ENCODE results near the gene CLDN11.

The CLDN11 gene

DNA sequence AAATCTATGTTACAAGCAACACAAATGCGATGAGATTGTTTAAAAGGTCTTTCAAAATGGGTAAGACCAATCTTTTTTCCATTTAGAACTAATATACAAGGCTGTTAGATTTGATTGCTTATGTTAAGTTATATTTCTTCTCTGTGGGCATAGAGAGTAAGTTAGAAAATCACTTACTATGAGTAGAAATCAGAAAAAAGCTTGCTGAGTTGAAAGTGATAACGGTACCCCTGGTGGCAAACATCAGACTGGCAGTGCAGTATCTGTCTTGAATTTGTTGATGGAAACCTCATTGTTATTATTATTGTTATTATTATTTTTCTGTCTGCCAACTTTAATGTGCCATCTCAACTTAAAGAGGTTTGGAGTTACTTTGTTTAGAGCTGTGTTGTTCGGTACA is 12.4 kb downstream of the CLDN11 start (continued):
- TF ChIP-seq, protein P1, sequence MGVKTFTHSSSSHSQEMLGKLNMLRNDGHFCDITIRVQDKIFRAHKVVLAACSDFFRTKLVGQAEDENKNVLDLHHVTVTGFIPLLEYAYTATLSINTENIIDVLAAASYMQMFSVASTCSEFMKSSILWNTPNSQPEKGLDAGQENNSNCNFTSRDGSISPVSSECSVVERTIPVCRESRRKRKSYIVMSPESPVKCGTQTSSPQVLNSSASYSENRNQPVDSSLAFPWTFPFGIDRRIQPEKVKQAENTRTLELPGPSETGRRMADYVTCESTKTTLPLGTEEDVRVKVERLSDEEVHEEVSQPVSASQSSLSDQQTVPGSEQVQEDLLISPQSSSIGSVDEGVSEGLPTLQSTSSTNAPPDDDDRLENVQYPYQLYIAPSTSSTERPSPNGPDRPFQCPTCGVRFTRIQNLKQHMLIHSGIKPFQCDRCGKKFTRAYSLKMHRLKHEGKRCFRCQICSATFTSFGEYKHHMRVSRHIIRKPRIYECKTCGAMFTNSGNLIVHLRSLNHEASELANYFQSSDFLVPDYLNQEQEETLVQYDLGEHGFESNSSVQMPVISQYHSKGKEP (tag by site-specific recombination; IDR thresholded peaks at IDR 0.05): no peak
- no peak for TF ChIP-seq ZNF184 (tag by site-specific recombination; IDR thresholded peaks at IDR 0.05)
- TF ChIP-seq ZNF600 (tag by site-specific recombination; IDR thresholded peaks at IDR 0.05): no peak
- no peak for TF ChIP-seq KLF17 (tag by site-specific recombination; IDR thresholded peaks at IDR 0.05)

GRCh38 chr3:170432416-170432815 is 13.7 kb downstream of the CLDN11 start:
- Histone ChIP-seq H3K4me1 (ENCODE audit: control insufficient read depth, insufficient read depth, low read length) (no peaks in the 10 kb centered on the region), H3K9me3 (ENCODE audit: control insufficient read depth, insufficient read depth, low read depth, low read length) (no peaks in the 10 kb centered on the region), H3K4me3 (ENCODE audit: low read depth, low read length) (no peak overlapping the region), H3K27ac (ENCODE audit: extremely low read depth, low read depth, low read length) (no peak overlapping the region), H3K36me3 (ENCODE audit: control insufficient read depth in 2 of 2, insufficient read depth in 1 of 2, low read length in 2 of 2) (no peaks in the 10 kb centered on the region)
- no peak for TF ChIP-seq ZNF114 (tag by site-specific recombination; IDR thresholded peaks at IDR 0.05)
- no peak for TF ChIP-seq ZNF596 (tag by site-specific recombination; IDR thresholded peaks at IDR 0.05)
- TF ChIP-seq SP2 (tag by site-specific recombination; IDR thresholded peaks at IDR 0.05): no peak
- no peak for TF ChIP-seq ZNF692 (tag by site-specific recombination; IDR thresholded peaks at IDR 0.05)
- TF ChIP-seq ZNF121 (tag by site-specific recombination; IDR thresholded peaks at IDR 0.05): no peak
- TF ChIP-seq, protein P2, sequence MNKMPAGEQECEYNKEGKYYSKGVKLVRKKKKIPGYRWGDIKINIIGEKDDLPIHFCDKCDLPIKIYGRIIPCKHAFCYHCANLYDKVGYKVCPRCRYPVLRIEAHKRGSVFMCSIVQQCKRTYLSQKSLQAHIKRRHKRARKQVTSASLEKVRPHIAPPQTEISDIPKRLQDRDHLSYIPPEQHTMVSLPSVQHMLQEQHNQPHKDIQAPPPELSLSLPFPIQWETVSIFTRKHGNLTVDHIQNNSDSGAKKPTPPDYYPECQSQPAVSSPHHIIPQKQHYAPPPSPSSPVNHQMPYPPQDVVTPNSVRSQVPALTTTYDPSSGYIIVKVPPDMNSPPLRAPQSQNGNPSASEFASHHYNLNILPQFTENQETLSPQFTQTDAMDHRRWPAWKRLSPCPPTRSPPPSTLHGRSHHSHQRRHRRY (tag by site-specific recombination; IDR thresholded peaks at IDR 0.05): no peak
- no peak for TF ChIP-seq ZNF544 (tag by site-specific recombination; IDR thresholded peaks at IDR 0.05)
- TF ChIP-seq SCRT1 (tag by site-specific recombination; IDR thresholded peaks at IDR 0.05; ENCODE audit: borderline replicate concordance): no peak
- no peak for TF ChIP-seq MYNN (tag by site-specific recombination; IDR thresholded peaks at IDR 0.05; ENCODE audit: borderline replicate concordance)
- no peak for TF ChIP-seq SP3 (tag by site-specific recombination; IDR thresholded peaks at IDR 0.05)
- TF ChIP-seq EGR2 (tag by site-specific recombination; IDR thresholded peaks at IDR 0.05; ENCODE audit: low read depth): no peak
- no peak for TF ChIP-seq REPIN1 (tag by site-specific recombination; IDR thresholded peaks at IDR 0.05; ENCODE audit: low read depth)
- no peak for TF ChIP-seq ZNF302 (tag by site-specific recombination; IDR thresholded peaks at IDR 0.05; ENCODE audit: low read depth)
- TF ChIP-seq ZNF660 (tag by site-specific recombination; IDR thresholded peaks at IDR 0.05): no peak
- TF ChIP-seq ZFHX2 (tag by site-specific recombination; conservative IDR thresholded peaks at IDR 0.05): no peak
- no peak for TF ChIP-seq ZNF529 (tag by site-specific recombination; IDR thresholded peaks at IDR 0.05; ENCODE audit: insufficient replicate concordance)
- TF ChIP-seq ZNF600 (tag by site-specific recombination; IDR thresholded peaks at IDR 0.05): no peak
- TF ChIP-seq, protein P3, sequence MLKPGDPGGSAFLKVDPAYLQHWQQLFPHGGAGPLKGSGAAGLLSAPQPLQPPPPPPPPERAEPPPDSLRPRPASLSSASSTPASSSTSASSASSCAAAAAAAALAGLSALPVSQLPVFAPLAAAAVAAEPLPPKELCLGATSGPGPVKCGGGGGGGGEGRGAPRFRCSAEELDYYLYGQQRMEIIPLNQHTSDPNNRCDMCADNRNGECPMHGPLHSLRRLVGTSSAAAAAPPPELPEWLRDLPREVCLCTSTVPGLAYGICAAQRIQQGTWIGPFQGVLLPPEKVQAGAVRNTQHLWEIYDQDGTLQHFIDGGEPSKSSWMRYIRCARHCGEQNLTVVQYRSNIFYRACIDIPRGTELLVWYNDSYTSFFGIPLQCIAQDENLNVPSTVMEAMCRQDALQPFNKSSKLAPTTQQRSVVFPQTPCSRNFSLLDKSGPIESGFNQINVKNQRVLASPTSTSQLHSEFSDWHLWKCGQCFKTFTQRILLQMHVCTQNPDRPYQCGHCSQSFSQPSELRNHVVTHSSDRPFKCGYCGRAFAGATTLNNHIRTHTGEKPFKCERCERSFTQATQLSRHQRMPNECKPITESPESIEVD (tag by site-specific recombination; IDR thresholded peaks at IDR 0.05): no peak
- no peak for TF ChIP-seq KLF17 (tag by site-specific recombination; IDR thresholded peaks at IDR 0.05)
- ChIA-PET POLR2A (interaction anchor here (0.6 kb wide), 2 partner anchors 10 to 378 kb away, joined by 7 to 8 read pairs; no protein-coding TSS in a partner anchor), CTCF (interaction anchor here (1.0 to 3.6 kb wide), 2 partner anchors 18 to 379 kb away, joined by 4 to 20 read pairs; no protein-coding TSS in a partner anchor)

Measured in HEK293 (cell line).